ENCODE measurements around the gene ACBD7.

- no peak for TF ChIP-seq CTCF (IDR thresholded peaks at IDR 0.05)
- no peak for TF ChIP-seq TCF7L2 (IDR thresholded peaks at IDR 0.05; ENCODE audit: low read depth, low read length)
These were observed 36.3 kb upstream of the ACBD7 start for GRCh38 chr10:15124908-15125307.

Data from Panc1 (cell line).